Fibroblast of skin of right biceps (primary cell): ENCODE data around the gene PSME2.

ENCODE experiments used
- DNase-seq: peaks from one replicate; pipeline ENCODE4 v3.0.0-alpha.2; 2013

Gene PSME2

DNA sequence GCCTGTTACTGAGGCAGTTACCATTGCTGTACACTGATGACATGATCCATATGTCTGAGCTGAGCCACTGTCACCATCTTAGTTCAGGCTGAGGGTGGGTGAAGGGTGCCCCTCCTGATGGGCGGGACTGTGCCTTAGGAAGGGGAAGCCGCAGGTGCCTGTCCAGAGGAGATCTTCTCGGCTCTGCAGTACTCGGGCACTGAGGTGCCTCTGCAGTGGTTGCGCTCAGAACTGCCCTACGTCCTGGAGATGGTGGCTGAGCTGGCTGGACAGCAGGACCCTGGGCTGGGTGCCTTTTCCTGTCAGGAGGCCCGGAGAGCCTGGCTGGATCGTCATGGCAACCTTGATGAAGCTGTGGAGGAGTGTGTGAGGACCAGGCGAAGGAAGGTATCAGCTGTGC is 4.6 kb upstream of the PSME2 start:
- DNase-seq: no peak

DNA sequence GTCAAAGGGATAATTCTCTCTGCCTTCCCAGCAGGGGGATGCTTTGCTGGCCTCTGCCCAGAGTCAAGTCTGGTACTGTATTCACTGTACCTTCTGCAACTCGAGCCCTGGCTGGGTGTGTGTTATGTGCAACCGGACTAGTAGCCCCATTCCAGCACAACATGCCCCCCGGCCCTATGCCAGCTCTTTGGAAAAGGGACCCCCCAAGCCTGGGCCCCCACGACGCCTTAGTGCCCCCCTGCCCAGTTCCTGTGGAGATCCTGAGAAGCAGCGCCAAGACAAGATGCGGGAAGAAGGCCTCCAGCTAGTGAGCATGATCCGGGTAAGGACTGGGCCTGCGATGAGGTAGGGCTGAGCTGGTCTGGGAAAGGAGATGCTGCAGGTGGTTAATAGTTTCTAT is 4.2 kb upstream of the PSME2 start:
- DNase-seq: no peak

DNA sequence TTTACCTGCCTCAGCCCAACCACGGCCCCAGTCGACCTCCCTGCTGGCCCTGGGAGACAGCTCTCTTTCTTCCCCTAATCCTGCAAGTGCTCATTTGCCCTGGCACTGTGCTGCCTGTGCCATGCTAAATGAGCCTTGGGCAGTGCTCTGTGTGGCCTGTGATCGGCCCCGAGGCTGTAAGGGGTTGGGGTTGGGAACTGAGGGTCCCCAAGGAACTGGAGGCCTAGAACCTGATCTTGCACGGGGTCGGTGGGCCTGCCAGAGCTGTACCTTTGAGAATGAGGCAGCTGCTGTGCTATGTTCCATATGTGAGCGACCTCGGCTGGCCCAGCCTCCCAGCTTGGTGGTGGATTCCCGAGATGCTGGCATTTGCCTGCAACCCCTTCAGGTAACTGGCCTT is 3.7 kb upstream of the PSME2 start:
- no peak for DNase-seq

DNA sequence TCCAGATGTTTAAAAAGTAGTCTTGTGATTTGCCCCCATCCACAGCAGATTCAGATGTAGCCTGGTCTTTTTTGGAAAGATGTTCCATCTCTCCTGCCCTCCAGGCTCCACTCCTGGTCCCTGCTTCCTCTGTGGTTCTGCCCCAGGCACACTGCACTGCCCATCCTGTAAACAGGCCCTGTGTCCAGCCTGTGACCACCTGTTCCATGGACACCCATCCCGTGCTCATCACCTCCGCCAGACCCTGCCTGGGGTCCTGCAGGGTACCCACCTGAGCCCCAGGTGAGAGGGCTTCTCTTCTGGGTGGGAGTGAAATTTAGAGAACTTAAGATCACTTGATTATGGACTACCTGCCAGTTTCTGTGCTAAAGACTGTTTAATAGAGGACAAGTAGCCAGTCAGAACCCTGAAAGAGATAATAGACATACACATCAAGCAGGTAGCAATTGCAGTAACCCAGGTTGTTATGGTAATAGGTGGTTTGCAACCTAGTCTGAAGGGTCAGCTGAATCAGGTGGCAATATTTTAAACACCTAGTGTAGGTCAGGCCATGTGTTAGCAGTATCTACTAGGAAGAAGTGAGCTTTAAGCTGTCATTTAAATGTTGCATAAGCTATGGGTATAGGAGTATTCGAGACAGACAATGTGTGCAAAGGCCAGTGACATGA is 3.0 kb upstream of the PSME2 start:
- no peak for DNase-seq

DNA sequence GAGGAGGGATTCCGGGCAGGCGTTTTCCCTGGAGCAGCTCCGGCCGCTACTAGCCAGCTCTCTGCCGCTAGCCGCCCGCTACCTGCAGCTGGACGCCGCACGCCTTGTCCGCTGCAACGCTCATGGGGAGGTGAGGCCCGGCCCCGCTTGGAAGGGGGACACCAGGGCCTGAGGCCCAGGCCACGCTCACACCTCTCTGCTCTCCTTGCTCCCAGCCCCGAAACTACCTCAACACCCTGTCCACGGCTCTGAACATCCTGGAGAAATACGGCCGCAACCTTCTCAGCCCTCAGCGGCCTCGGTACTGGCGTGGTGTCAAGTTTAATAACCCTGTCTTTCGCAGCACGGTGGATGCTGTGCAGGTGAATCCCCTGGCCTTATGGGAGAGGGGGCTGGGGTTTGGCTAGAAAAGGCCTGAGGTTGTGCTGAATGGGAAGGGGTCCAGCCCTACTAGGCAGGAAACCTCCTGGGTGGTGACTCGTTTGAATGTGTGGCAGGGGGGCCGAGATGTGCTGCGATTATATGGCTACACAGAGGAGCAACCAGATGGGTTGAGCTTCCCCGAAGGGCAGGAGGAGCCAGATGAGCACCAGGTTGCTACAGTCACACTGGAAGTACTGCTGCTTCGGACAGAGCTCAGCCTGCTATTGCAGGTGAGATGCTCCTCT is 1.5 kb upstream of the PSME2 start:
- no peak for DNase-seq

DNA sequence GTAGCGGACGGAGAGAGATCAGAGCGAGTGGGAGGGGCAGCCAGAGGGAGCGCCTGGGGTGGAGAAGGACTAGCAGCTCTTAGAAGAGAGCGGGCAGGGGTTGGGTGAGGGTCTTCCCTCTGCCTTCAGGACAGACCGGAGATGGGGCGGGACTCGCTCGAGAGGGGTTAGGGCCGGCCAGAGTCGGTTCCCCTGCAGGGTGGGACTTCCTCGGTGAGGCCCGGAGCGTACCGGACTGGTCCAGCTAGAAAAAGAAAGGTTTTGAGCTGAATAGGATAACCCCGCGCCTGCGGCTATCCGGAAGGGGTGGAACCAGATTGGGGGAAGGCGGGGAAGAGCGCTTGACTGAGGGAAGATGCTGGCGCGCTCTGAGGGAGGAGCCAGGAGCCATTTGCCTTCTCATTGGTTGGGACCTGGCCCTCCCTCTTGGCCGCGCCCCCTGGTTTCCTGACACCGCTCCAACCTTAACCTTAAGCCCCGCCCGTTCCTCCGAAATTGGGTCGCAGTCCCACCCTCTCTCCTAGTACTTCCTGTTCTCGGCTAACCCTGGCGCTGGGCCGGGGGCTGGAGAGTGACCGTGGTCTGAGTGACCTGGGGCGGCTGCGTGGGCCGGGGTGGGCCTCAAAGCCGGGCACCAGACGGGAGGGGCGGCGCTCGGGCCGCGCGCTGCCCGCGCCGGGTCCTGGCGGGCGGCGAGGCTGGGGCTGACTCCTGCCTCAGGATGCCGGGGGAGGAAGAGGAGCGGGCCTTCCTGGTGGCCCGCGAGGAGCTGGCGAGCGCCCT is 759 bp upstream of the PSME2 start, which contains the start of gene RNF31:
Gene RNF31, plus strand, starts transcription at position 521 of the 783 bp plus-strand sequence. Its CDS starts 201 bp downstream, at position 722.
- DNase-seq: peak; percentile 98

DNA sequence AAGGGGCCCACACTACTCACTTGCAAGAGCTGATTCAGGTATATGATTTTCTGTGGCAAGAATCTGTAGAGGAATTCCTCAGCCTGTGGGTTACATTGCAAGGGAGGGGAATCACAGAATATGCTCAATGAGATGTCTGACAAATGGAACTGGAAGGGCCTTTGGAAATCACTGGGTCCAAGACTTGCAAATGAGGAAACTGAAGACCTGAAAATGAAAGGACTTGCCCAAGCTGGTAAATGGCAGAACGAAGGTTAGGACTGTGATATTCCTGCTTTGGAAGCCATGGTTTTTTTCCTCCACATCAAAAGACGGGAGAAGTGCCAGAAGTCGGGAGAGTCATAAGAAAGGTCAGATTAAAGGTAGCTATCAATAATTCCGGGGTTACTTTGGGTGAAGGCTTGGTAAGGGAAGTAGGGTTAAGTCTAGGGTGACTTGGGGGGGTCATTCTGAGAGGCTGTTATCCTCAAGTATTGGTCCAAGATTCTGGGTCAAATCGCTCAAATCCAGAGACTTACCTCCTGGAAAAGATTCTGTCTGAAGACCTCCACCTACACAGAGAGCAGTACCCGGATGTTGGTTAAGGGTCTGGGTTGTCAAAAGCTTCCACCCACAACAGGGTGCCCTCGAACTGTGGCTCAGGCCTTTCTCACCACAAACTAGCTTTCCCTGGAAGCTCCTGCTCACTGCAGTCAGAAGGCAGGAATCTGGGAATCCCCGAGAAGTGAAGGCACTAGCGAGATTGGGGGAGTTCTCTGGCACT is 539 bp downstream of the PSME2 start:
- DNase-seq: no peak

DNA sequence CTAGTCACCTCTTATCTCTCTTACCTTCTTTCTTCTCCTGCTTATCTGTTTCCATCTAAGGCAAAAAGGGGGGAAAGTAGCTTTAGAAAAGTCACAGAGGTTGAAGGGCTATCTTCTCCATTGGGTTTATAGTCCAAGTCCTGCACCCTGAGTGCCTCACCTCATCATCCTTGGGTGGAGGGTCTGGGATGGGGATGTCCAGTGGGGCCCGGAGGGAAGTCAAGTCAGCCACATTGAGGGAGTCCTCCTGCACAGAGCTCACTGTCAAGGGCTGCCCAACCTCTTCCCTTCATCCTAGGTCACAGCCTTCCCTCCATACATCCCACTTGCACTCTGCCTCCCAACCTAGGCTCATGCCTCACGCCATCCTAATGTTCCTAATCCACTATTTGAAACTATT is 1.2 kb downstream of the PSME2 start:
- DNase-seq: no peak

DNA sequence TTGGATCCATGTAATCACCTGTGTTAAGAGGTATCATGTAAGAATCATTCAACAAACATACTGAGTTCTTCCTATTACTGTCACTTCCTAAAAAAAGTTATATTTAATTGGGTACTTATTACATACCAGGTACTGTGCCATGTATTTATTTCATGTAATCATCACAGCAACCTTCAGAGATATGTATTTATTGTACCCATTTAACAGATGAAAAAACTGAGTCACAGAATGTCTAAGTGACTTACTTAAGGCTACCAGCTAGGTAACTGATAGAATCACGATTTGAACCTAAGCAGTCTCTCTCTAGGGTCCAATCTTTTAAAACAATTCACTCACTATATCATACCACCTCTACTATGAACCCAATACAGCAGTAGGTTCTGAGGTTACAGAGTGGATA is 2.0 kb downstream of the PSME2 start:
- no peak for DNase-seq

DNA sequence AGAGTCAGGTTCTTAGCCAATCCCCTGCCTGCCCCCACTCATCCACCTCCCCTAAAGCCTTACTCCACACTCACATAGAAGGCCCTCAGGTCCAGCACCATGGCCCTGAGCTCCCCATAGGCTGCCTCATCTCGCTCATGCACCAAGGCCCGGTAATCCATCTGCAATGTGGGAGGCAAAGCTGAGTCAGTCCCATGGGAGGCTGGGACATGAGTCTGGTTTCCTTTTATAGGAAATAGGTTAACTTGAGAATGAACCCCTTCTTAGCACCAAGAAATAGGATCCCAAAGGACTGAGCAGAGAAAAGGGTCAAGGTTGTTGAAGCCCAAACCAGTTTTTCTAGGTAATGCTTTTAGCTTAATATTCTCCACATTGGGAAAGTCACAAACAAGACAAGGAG is 2.9 kb downstream of the PSME2 start:
- peak; percentile 76 for DNase-seq

DNA sequence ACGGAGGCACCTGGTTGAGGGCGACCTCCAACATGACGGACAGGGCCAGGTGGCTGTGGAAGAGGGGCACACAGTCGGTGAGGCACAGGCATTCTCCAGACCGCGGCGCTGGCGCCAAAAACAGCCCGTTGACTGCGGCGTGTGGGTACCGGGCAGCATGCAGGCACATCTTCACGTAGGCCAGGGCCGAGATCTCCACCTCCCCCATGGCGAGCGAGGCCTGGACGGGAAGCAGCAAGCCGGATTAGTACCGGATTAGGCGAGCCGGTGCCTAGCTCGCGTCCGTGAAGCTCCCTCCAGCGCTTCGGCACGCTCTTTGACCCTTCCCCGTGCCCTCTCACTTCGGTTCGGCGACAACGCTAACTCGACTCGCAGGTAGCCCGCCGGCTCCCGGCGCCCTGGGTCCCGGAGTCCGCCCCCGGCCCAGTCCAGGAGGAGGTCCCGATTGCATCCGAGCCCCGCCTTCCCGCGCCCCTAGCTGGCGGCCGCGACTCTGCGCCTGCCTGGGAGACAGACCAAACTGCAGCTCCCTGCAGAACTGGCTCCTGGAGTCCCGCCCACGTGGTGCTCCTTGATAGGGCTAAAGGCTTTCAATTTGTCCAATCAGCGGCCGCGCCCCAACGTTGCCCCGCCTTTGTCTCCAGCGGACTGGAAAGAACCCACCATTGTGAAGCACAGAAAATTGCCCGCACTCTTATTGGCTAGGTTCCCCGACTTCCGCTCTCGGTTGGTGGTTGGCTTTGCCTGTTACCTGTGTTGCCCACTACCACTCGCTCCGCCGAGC is 5.1 kb downstream of the PSME2 start, which contains the start of gene EMC9:
Gene EMC9, minus strand, starts transcription at position 495 of the 784 bp plus-strand sequence. Its CDS starts 287 bp downstream, at position 208.
- peak; percentile 100 for DNase-seq

DNA sequence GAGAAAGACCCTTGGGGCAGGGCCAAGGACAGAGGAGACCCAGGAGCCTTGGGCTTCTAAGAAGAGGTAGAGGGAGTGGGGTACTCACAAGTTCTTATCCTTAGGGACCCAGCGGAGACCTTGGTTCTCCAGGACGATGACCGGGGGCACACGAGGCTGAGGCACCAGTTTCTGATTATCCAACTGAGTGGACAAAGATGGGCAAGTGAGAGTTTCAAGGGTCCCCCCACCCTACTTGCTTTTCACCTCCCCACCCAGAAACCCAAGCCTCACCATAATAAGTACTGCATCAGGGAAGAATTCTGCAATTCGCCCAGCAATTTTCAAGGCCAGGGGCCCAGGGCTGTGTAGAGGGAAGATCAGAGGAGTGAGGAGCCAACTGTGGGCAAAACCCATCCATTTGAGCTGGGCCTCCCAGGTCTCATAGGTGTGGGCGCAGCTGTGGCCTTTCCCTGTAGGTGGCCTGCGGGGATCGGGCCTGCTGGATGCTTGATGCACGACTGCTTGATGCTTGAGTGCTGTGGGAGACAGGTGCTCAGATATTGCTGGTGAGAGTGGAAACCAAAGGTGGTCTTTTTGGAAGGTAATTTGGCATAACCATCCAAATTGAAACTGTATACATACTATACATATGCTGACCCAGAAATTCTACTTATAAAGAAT is 7.0 kb downstream of the PSME2 start:
- no peak for DNase-seq

DNA sequence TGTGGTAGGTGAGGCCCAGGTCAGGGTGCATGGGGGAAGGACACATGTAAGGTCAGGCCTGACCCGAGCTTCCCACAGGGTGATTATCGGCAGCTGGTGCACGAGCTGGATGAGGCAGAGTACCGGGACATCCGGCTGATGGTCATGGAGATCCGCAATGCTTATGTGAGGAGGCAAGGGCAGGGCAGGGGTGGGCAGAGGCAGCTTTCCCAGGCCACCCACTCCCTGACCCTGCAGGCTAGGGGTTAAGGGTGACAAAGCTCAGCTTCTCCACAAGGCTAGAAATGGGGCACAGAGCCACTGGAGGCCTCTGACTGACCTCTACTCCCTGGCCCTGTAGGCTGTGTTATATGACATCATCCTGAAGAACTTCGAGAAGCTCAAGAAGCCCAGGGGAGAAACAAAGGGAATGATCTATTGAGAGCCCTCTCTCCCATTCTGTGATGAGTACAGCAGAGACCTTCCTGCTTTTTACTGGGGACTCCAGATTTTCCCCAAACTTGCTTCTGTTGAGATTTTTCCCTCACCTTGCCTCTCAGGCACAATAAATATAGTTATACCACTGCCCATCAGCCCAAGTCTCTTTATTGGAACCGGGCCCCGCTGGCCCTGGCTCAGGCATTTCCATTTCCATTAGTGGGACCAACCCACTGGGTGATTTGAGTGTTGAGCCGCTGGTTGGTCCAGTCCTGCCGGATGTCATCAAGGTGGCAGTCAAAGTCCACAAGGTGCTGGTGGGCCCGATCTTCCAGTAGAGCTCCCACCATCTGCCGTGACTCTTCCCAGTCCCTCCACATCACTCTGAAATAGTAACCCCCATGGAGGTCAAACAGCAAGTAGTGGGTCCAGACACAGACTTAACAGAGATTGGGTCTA is 7.8 kb downstream of the PSME2 start:
- DNase-seq: no peak

DNA sequence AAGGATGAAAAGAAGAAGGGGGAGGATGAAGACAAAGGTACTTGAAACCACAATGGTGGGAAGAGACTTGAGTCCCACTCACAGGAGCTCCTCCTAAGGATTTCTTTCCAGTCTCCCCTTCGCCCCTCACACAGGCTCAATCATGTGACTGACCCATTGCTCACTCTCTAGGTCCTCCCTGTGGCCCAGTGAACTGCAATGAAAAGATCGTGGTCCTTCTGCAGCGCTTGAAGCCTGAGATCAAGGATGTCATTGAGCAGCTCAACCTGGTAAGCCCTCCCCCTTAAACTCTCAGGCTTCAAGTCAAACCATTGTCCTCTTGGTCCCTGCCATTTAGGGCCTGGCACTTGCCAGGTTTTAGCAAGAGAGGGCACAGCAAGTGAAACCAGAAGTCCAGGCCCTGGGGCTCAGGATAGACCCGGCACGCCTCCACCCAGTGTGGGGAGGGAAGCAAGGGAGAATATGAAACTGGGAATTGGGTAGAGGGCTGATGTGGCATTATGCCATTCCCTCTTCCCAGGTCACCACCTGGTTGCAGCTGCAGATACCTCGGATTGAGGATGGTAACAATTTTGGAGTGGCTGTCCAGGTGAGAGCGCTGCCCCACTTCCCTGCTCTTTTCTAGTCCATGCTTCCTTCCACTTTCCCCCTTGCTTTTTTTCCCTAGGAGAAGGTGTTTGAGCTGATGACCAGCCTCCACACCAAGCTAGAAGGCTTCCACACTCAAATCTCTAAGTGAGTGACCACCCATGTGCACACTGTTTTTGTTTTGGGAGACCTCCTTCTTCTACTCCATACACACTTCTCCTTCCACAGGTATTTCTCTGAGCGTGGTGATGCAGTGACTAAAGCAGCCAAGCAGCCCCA is 8.6 kb downstream of the PSME2 start:
- no peak for DNase-seq

DNA sequence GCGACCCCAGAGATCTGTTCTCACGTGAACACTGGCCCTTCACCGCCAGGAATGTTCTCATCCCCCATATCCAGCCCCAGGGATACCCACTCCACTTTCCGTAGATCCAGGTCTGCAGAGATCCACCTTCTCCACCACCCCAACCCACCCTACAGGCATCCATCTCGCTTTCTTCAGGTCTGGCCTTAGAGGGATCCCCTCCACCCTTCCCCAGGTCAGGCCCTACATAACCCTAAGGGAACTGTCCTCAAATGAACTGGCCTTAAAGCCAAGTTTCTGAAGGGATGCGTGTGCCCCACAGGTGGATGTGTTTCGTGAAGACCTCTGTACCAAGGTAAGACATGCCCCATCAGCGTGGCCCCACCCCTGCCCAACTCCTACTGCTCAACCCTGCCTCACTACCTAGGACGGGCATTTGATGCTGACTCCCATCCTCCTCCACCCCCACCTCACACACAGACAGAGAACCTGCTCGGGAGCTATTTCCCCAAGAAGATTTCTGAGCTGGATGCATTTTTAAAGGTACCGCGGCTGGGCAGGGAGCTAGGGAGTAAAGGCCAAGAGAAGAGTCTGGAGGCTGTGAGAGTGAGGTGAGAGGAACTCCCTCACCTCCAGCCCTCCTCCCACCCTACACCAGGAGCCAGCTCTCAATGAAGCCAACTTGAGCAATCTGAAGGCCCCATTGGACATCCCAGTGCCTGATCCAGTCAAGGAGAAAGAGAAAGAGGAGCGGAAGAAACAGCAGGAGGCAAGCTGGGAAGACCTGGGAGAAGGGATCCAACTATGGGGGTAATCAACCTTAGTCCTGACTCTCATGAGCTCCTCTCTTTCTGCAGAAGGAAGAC is 9.5 kb downstream of the PSME2 start:
- no peak for DNase-seq

DNA sequence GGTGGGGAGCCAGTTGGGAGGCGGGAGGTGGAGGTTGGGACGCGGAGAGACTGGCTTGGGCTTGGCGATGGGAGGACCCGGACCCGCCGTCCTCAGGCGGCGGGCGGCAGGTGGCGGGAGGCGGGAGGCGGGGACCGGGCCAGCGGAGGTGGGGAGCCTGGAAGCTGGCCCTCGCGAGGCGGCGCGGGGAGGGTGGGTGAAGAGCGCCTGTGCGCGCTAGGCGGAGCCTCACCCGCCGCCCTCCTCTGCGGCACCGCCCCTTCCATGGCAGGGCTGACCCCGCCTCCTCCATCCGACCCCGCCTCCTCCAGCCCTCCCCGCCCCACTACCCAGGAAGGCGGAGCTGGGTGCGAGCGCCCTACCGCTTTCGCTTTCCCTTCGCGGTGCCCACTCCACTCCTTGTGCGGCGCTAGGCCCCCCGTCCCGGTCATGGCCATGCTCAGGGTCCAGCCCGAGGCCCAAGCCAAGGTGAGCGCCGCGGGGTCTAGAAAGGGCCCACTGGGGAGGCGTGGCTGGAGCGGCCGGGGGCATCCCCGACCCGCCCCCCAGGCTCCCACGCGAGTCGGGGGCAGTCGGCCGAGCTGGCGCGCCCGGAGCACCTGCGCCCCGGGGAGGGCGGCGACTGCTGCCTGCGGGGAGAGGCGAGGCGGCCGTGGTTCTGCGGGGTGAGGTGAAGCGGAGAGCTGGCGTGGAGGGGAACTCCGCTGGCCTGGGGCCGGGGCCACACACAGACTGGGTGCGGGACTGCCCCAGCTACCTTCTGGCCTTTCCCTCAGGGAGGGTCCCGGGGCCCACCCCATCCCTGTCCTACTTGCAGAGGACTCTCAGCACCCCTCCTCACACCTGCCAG is 10.4 kb downstream of the PSME2 start, which contains the start of gene PSME1:
Gene PSME1, plus strand, starts transcription at position 361 of the 850 bp plus-strand sequence. Its CDS starts 69 bp downstream, at position 430.
- peak; percentile 85 for DNase-seq

DNA sequence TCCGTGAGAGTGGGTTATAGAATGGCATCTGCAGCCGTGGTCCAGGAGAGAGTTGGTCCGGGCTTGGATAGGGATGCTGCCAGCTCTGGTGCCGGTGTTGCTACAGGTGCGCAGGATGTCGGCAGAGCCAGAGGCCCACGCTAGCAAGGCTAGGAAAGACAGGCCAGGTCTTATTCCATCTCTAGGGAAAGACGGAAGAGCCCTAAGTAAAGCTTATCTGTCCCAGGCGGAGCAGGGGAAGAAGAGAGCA is 10.9 kb downstream of the PSME2 start:
- DNase-seq: no peak

DNA sequence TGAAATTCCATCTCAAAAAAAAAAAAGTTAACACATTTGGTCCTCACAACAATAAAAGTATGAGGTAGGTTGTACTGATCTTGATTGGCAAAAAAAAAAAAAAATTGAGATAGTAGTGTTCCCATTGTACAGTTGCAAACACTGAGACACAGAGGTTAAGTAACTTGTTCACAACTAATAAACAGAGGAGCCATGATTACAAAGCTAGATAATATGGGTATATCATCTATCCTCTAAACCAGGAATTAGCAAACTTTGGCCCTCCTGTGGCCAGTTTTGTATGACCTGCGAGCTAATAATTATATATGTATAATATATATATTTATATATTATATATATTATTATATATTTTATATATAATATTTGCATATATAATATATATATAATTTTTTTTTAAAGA is 12.7 kb downstream of the PSME2 start:
- DNase-seq: no peak
